ENCODE measurements around the gene WNK3. TPM values are rescaled to one million over a fixed set of nuclear protein-coding genes. Genes with fewer than 3 reads are reported as not detected.

WNK3 gene
- total and polyA plus RNA-seq, 9 of the 15 experiments (the other 6 are each of a cell fraction or from before 2014, with no cell fraction given), result under 0.01 to 0.02 (median 0.01) TPM; not detected in 4

DNA sequence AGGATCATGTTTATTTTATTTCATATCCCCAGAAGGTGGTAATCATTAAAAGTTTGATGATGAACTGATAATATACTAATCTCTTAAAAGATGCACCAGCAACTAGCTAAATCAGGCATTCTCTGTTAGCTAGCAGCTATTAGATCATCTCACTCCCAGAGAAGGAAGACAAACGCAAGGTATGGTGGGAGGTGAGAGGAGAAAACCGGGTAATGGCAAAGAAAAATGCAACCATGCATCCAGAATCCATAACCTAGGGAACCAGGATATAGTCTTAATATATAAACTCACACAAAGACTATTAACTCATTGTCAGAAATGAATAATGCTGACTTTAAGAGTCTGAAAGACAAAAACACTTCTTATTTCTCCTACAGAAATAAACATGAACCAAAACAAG, 66.1 kb downstream of the WNK3 start (continued):
- TF ChIP-seq, protein P1, sequence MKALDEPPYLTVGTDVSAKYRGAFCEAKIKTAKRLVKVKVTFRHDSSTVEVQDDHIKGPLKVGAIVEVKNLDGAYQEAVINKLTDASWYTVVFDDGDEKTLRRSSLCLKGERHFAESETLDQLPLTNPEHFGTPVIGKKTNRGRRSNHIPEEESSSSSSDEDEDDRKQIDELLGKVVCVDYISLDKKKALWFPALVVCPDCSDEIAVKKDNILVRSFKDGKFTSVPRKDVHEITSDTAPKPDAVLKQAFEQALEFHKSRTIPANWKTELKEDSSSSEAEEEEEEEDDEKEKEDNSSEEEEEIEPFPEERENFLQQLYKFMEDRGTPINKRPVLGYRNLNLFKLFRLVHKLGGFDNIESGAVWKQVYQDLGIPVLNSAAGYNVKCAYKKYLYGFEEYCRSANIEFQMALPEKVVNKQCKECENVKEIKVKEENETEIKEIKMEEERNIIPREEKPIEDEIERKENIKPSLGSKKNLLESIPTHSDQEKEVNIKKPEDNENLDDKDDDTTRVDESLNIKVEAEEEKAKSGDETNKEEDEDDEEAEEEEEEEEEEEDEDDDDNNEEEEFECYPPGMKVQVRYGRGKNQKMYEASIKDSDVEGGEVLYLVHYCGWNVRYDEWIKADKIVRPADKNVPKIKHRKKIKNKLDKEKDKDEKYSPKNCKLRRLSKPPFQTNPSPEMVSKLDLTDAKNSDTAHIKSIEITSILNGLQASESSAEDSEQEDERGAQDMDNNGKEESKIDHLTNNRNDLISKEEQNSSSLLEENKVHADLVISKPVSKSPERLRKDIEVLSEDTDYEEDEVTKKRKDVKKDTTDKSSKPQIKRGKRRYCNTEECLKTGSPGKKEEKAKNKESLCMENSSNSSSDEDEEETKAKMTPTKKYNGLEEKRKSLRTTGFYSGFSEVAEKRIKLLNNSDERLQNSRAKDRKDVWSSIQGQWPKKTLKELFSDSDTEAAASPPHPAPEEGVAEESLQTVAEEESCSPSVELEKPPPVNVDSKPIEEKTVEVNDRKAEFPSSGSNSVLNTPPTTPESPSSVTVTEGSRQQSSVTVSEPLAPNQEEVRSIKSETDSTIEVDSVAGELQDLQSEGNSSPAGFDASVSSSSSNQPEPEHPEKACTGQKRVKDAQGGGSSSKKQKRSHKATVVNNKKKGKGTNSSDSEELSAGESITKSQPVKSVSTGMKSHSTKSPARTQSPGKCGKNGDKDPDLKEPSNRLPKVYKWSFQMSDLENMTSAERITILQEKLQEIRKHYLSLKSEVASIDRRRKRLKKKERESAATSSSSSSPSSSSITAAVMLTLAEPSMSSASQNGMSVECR (CRISPR knock-in tag; IDR thresholded peaks at IDR 0.05), result no peak
- TF ChIP-seq SMARCA4 (IDR thresholded peaks at IDR 0.05), result no peak
- TF ChIP-seq, protein P2, sequence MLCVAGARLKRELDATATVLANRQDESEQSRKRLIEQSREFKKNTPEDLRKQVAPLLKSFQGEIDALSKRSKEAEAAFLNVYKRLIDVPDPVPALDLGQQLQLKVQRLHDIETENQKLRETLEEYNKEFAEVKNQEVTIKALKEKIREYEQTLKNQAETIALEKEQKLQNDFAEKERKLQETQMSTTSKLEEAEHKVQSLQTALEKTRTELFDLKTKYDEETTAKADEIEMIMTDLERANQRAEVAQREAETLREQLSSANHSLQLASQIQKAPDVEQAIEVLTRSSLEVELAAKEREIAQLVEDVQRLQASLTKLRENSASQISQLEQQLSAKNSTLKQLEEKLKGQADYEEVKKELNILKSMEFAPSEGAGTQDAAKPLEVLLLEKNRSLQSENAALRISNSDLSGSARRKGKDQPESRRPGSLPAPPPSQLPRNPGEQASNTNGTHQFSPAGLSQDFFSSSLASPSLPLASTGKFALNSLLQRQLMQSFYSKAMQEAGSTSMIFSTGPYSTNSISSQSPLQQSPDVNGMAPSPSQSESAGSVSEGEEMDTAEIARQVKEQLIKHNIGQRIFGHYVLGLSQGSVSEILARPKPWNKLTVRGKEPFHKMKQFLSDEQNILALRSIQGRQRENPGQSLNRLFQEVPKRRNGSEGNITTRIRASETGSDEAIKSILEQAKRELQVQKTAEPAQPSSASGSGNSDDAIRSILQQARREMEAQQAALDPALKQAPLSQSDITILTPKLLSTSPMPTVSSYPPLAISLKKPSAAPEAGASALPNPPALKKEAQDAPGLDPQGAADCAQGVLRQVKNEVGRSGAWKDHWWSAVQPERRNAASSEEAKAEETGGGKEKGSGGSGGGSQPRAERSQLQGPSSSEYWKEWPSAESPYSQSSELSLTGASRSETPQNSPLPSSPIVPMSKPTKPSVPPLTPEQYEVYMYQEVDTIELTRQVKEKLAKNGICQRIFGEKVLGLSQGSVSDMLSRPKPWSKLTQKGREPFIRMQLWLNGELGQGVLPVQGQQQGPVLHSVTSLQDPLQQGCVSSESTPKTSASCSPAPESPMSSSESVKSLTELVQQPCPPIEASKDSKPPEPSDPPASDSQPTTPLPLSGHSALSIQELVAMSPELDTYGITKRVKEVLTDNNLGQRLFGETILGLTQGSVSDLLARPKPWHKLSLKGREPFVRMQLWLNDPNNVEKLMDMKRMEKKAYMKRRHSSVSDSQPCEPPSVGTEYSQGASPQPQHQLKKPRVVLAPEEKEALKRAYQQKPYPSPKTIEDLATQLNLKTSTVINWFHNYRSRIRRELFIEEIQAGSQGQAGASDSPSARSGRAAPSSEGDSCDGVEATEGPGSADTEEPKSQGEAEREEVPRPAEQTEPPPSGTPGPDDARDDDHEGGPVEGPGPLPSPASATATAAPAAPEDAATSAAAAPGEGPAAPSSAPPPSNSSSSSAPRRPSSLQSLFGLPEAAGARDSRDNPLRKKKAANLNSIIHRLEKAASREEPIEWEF (CRISPR knock-in tag; IDR thresholded peaks at IDR 0.05), result no peak
